Measurements from ENCODE around the gene NHSL2.

- TF ChIP-seq CTCF (IDR thresholded peaks at IDR 0.05) (no peak), POLR2A (IDR thresholded peaks at IDR 0.05) (no peak)
These were observed 171.1 kb downstream of the NHSL2 start for GRCh38 chrX:72081605-72082320.
